ENCODE results near the gene FCN3. TPM values are rescaled to one million over a fixed set of nuclear protein-coding genes. Genes with fewer than 3 reads are reported as not detected.

Gene FCN3
- total and polyA plus RNA-seq, 9 donors, result 0.35 to 7.6 (median 2.4) TPM

- intact Hi-C loops (cut with DNase I), result no loop called here
- DNase-seq, result no peak
- Histone ChIP-seq H3K27ac (peak overlapping the region in 1 of 2 donors; percentile 91), H3K4me3 (peak overlapping the region; percentile 89), H3K4me1 (ENCODE audit: insufficient read depth) (peaks cover 7% of the 10 kb centered on the region), H3K27me3 (no peaks in the 10 kb centered on the region), H3K36me3 (no peaks in the 10 kb centered on the region), H3K9me3 (no peaks in the 10 kb centered on the region)
- WGBS, 3 donors, result 39 to 41% (median 40%) methylated on average over 8 of the region's 8 CpGs
- TF ChIP-seq EP300 (IDR thresholded peaks at IDR 0.05), result no peak
- TF ChIP-seq CTCF (IDR thresholded peaks at IDR 0.05), result no peak
Measured at GRCh38 chr1:27367160-27367650, 7.4 kb downstream of the FCN3 start.

GRCh38 chr1:27366411-27367159 is 8.0 kb downstream of the FCN3 start, which contains the start of gene MAP3K6:
Gene MAP3K6 (minus strand): TSS chr1:27366961. CDS start chr1:27366597, 364 bp downstream.
- H3K27ac ChIP-seq, result peak within 1 kb of the TSS; percentile 86 to 91
- 0 to 1% (median 1%) methylated on average over 50 to 67 of the region's 67 CpGs for WGBS, 3 donors
- H3K4me3 ChIP-seq, result peak within 1 kb of the TSS; percentile 89
- intact Hi-C loops (cut with DNase I), result no loop called here
- H3K27me3 ChIP-seq, result no peaks in the 10 kb centered on the region
- H3K9me3 ChIP-seq, result no peaks in the 10 kb centered on the region
- no peaks in the 10 kb centered on the region for H3K36me3 ChIP-seq
- no peak for TF ChIP-seq EP300 (IDR thresholded peaks at IDR 0.05)
- peak in 2 of 3 donors; percentile 43 to 48 for TF ChIP-seq CTCF (IDR thresholded peaks at IDR 0.05)
- peak; percentile 69 for TF ChIP-seq POLR2A (IDR thresholded peaks at IDR 0.05)
- peaks cover 7% of the 10 kb centered on the region for H3K4me1 ChIP-seq (ENCODE audit: insufficient read depth)
- DNase-seq, result peak; percentile 79 to 89 (median 84)

- intact Hi-C loops (cut with DNase I), result no loop called here
- DNase-seq, result peak; percentile 79 to 83 (median 81)
- H3K36me3 ChIP-seq, result no peaks in the 10 kb centered on the region
- H3K4me1 ChIP-seq (ENCODE audit: insufficient read depth), result peaks cover 7% of the 10 kb centered on the region
- H3K9me3 ChIP-seq, result no peaks in the 10 kb centered on the region
- H3K4me3 ChIP-seq, result peak overlapping the region; percentile 89
- 0 to 1% (median 0%) methylated on average over 26 to 30 of the region's 30 CpGs for WGBS, 3 donors
- H3K27ac ChIP-seq, result peak overlapping the region; percentile 86 to 91
- H3K27me3 ChIP-seq, result no peaks in the 10 kb centered on the region
- TF ChIP-seq EP300 (IDR thresholded peaks at IDR 0.05) (no peak), CTCF (IDR thresholded peaks at IDR 0.05) (no peak), POLR2A (IDR thresholded peaks at IDR 0.05) (no peak)
Measured at GRCh38 chr1:27366113-27366410, 8.6 kb downstream of the FCN3 start.

- peak overlapping the region; percentile 89 for H3K4me3 ChIP-seq
- intact Hi-C loops (cut with DNase I), result no loop called here
- peak overlapping the region; percentile 86 to 91 for H3K27ac ChIP-seq
- TF ChIP-seq CTCF (IDR thresholded peaks at IDR 0.05) (no peak), POLR2A (IDR thresholded peaks at IDR 0.05) (peak; percentile 71), EP300 (IDR thresholded peaks at IDR 0.05) (no peak)
- peak; percentile 89 to 93 (median 91) for DNase-seq
- H3K27me3 ChIP-seq, result no peaks in the 10 kb centered on the region
- peaks cover 7% of the 10 kb centered on the region for H3K4me1 ChIP-seq (ENCODE audit: insufficient read depth)
- WGBS, 3 donors, result 2% methylated on average over 34 to 40 of the region's 40 CpGs
- no peaks in the 10 kb centered on the region for H3K36me3 ChIP-seq
- H3K9me3 ChIP-seq, result no peaks in the 10 kb centered on the region
Measured at GRCh38 chr1:27365372-27366112, 9.1 kb downstream of the FCN3 start.

All from ovary (tissue), 9 donors.